Mononuclear cell (primary cell): ENCODE data around the gene EPO. TPM values are rescaled to one million over a fixed set of nuclear protein-coding genes. Genes with fewer than 3 reads are reported as not detected.
"Not testable (repeated sequence)": the region's sequence is repeated elsewhere in the genome, so short reads cannot be mapped to it uniquely, and the experiment has no call there.

Source experiments
- H3K27me3 ChIP-seq: 2 replicates; pipeline ENCODE4 v1.6.0; 2011; ENCODE audit warnings: low read length, control low read depth; ENCODE audit not compliant: insufficient read depth
- H3K4me1 ChIP-seq: 2 replicates; pipeline ENCODE4 v1.5.1; 2011; ENCODE audit warnings: mild to moderate bottlenecking, low read length, control low read depth; ENCODE audit not compliant: insufficient read depth
- H3K4me3 ChIP-seq: 2 replicates; pipeline ENCODE4 v1.5.1; 2011; ENCODE audit warnings: mild to moderate bottlenecking, low read length, moderate library complexity
- H3K9me3 ChIP-seq: 2 replicates; pipeline ENCODE4 v1.5.1; 2011; ENCODE audit warnings: low read depth, mild to moderate bottlenecking, control low read depth, low read length
- total RNA-seq: library from RNA; depleted of rRNA; stranded (reverse); fragments of >200 nt; gene quantifications from one replicate; pipeline ENCODE4 v1.2.3, GENCODE V29; 2012

Gene EPO
- total RNA-seq, 1 donor: not detected

GRCh38 chr7:100708395-100708794 lies 11.9 kb upstream of the EPO start:
- no peaks in the 10 kb centered on the region for H3K27me3 ChIP-seq
- no peak overlapping the region for H3K4me3 ChIP-seq
- no peaks in the 10 kb centered on the region for H3K9me3 ChIP-seq
- H3K4me1 ChIP-seq: peaks cover 16% of the 10 kb centered on the region

GRCh38 chr7:100710452-100710851 lies 9.8 kb upstream of the EPO start:
- Histone ChIP-seq H3K9me3 (no peaks in the 10 kb centered on the region), H3K4me1 (peaks cover 10% of the 10 kb centered on the region), H3K4me3 (no peak overlapping the region), H3K27me3 (no peaks in the 10 kb centered on the region)

- Histone ChIP-seq H3K4me3 (no peak overlapping the region), H3K9me3 (no peaks in the 10 kb centered on the region), H3K4me1 (peaks cover 8% of the 10 kb centered on the region), H3K27me3 (no peaks in the 10 kb centered on the region)
Measured at GRCh38 chr7:100711369-100711768, 8.9 kb upstream of the EPO start.

- no peaks in the 10 kb centered on the region for H3K4me1 ChIP-seq
- H3K4me3 ChIP-seq: no peak overlapping the region
- H3K27me3 ChIP-seq: peaks cover 10% of the 10 kb centered on the region
- H3K9me3 ChIP-seq: no peaks in the 10 kb centered on the region
Measured at GRCh38 chr7:100714725-100715124, 5.5 kb upstream of the EPO start.

- H3K9me3 ChIP-seq, H3K4me1 ChIP-seq: not testable (repeated sequence)
Measured at GRCh38 chr7:100717073-100717472, 3.2 kb upstream of the EPO start.

GRCh38 chr7:100719523-100720278 lies 567 bp upstream of the EPO start:
- Histone ChIP-seq H3K4me1 (no peaks in the 10 kb centered on the region), H3K9me3 (no peaks in the 10 kb centered on the region), H3K4me3 (no peak overlapping the region), H3K27me3 (peaks cover 30% of the 10 kb centered on the region)

More at GRCh38 chr7:100717073-100717472, 3.2 kb upstream of the EPO start:
- not testable (repeated sequence) for H3K4me3 ChIP-seq
- peaks cover 29% of the 10 kb centered on the region for H3K27me3 ChIP-seq

- Histone ChIP-seq H3K4me3 (no peak overlapping the region), H3K4me1 (no peaks in the 10 kb centered on the region), H3K27me3 (peaks cover 30% of the 10 kb centered on the region), H3K9me3 (no peaks in the 10 kb centered on the region)
Measured at GRCh38 chr7:100720671-100721504, 620 bp downstream of the EPO start.

GRCh38 chr7:100721505-100721812 lies 1.2 kb downstream of the EPO start:
- Histone ChIP-seq H3K9me3 (no peaks in the 10 kb centered on the region), H3K27me3 (peaks cover 30% of the 10 kb centered on the region), H3K4me3 (no peak overlapping the region), H3K4me1 (no peaks in the 10 kb centered on the region)

GRCh38 chr7:100722480-100723212 lies 2.4 kb downstream of the EPO start:
- Histone ChIP-seq H3K4me3 (no peak overlapping the region), H3K4me1 (no peaks in the 10 kb centered on the region), H3K9me3 (no peaks in the 10 kb centered on the region), H3K27me3 (peaks cover 30% of the 10 kb centered on the region)

GRCh38 chr7:100723732-100724275 lies 3.5 kb downstream of the EPO start:
- H3K4me1 ChIP-seq: no peaks in the 10 kb centered on the region
- H3K9me3 ChIP-seq: no peaks in the 10 kb centered on the region
- H3K27me3 ChIP-seq: peaks cover 29% of the 10 kb centered on the region
- H3K4me3 ChIP-seq: no peak overlapping the region

- H3K9me3 ChIP-seq, H3K4me3 ChIP-seq, H3K4me1 ChIP-seq: not testable (repeated sequence)
- H3K27me3 ChIP-seq: peaks cover 24% of the 10 kb centered on the region
Measured at GRCh38 chr7:100724364-100724763, 4.1 kb downstream of the EPO start.

GRCh38 chr7:100726996-100727761 lies 6.9 kb downstream of the EPO start:
- H3K4me1 ChIP-seq: no peaks in the 10 kb centered on the region
- H3K9me3 ChIP-seq: no peaks in the 10 kb centered on the region
- no peaks in the 10 kb centered on the region for H3K27me3 ChIP-seq
- no peak overlapping the region for H3K4me3 ChIP-seq

GRCh38 chr7:100728196-100728595 lies 7.9 kb downstream of the EPO start:
- Histone ChIP-seq H3K27me3 (no peaks in the 10 kb centered on the region), H3K4me3 (no peak overlapping the region)

GRCh38 chr7:100730136-100730800 lies 10.0 kb downstream of the EPO start:
- H3K4me3 ChIP-seq: no peak overlapping the region

More at GRCh38 chr7:100728196-100728595, 7.9 kb downstream of the EPO start:
- no peaks in the 10 kb centered on the region for H3K4me1 ChIP-seq
- no peaks in the 10 kb centered on the region for H3K9me3 ChIP-seq

More at GRCh38 chr7:100730136-100730800, 10.0 kb downstream of the EPO start:
- Histone ChIP-seq H3K4me1 (no peaks in the 10 kb centered on the region), H3K9me3 (no peaks in the 10 kb centered on the region), H3K27me3 (no peaks in the 10 kb centered on the region)
